GM12892 (cell line): ENCODE results near the gene DGKB.

Source experiments
- POLR2A ChIP-seq: IDR thresholded peaks from 2 replicates; pipeline ENCODE4 v1.6.1; 2011; ENCODE audit warnings: low read depth, low read length, control low read depth
- POLR2AphosphoS5 ChIP-seq: IDR thresholded peaks from 2 replicates; pipeline ENCODE4 v1.6.1; 2011; ENCODE audit warnings: low read depth, low read length, control low read depth

- TF ChIP-seq POLR2A (no peak), POLR2AphosphoS5 (no peak)
Measured at GRCh38 chr7:14201353-14201752, 701.2 kb downstream of the DGKB start.
